OCI-LY1 (cell line): ENCODE data around the gene UGCG.
A peak's percentile ranks its signal among the peaks of the same experiment; 100 is the strongest.

Experiments used
- H2AFZ ChIP-seq: fragments of 200-600 bp; sonication (generic), shearing (Covaris generic); 2 replicates; pipeline ENCODE4 v1.6.0; 2014; ENCODE audit warnings: antibody characterized with exemption, mild to moderate bottlenecking, low read length
- H3F3A ChIP-seq: fragments of 200-600 bp; sonication (generic), shearing (Covaris generic); 2 replicates; pipeline ENCODE4 v1.6.0; 2014; ENCODE audit warnings: mild to moderate bottlenecking, antibody characterized with exemption, low read length, moderate library complexity; ENCODE audit not compliant: insufficient read depth
- H3K27ac ChIP-seq: fragments of 200-600 bp; sonication (generic); 2 replicates; pipeline ENCODE4 v1.5.1; 2014; ENCODE audit warnings: low read length, mixed run types, mild to moderate bottlenecking, low read depth; ENCODE audit not compliant: poor library complexity, severe bottlenecking
- H3K27me3 ChIP-seq: fragments of 200-600 bp; sonication (generic); 2 replicates; pipeline ENCODE4 v1.6.0; 2014; ENCODE audit warnings: antibody characterized with exemption, mild to moderate bottlenecking, low read length, moderate library complexity; ENCODE audit not compliant: insufficient read depth
- H3K36me3 ChIP-seq: fragments of 200-600 bp; sonication (generic); 2 replicates; pipeline ENCODE4 v1.6.1; 2014; ENCODE audit warnings: mild to moderate bottlenecking, antibody characterized with exemption, low read length, moderate library complexity, mixed read lengths; ENCODE audit not compliant: insufficient read depth
- H3K4me1 ChIP-seq: fragments of 200-600 bp; sonication (generic); 2 replicates; pipeline ENCODE4 v1.5.1; 2014; ENCODE audit warnings: mild to moderate bottlenecking, low read length, moderate library complexity; ENCODE audit not compliant: insufficient read depth, severe bottlenecking
- H3K4me2 ChIP-seq: fragments of 200-600 bp; sonication (generic), shearing (Covaris generic); 2 replicates; pipeline ENCODE4 v1.6.1; 2014; ENCODE audit warnings: low read length
- H3K4me3 ChIP-seq: fragments of 200-600 bp; sonication (generic); 2 replicates; pipeline ENCODE4 v1.5.1; 2014; ENCODE audit warnings: low read length, low read depth, mild to moderate bottlenecking, mixed read lengths; ENCODE audit not compliant: poor library complexity, severe bottlenecking
- H3K79me2 ChIP-seq: fragments of 200-600 bp; shearing (Covaris generic); 2 replicates; pipeline ENCODE4 v1.6.1; 2016; ENCODE audit warnings: mixed run types, low read length, mixed read lengths; ENCODE audit not compliant: insufficient read depth
- H3K9ac ChIP-seq: fragments of 200-600 bp; sonication (generic), shearing (Covaris generic); 2 replicates; pipeline ENCODE4 v1.6.1; 2014; ENCODE audit warnings: mild to moderate bottlenecking, low read length, mixed read lengths
- H3K9me2 ChIP-seq: fragments of 200-600 bp; sonication (generic), shearing (Covaris generic); 2 replicates; pipeline ENCODE4 v1.6.1; 2014; ENCODE audit warnings: low read depth, mild to moderate bottlenecking, low read length, mixed read lengths
- H3K9me3 ChIP-seq: fragments of 200-600 bp; shearing (Covaris generic); 2 replicates; pipeline ENCODE4 v1.6.1; 2014; ENCODE audit warnings: low read length, mixed read lengths
- H4K20me1 ChIP-seq: fragments of 200-600 bp; sonication (generic), shearing (Covaris generic); 2 replicates; pipeline ENCODE4 v1.6.0; 2016; ENCODE audit warnings: mild to moderate bottlenecking, low read length; ENCODE audit not compliant: insufficient read depth
- EZH2 ChIP-seq: fragments of 200-600 bp; sonication (generic), shearing (Covaris generic); IDR thresholded peaks from 2 replicates; pipeline ENCODE4 v1.8.0; 2017; ENCODE audit warnings: borderline replicate concordance, mixed run types, mild to moderate bottlenecking, antibody characterized with exemption, low read length, moderate library complexity, mixed read lengths
- TF ChIP-seq, protein P1 (sequence below): fragments of 200-600 bp; sonication (generic), shearing (Covaris generic); IDR thresholded peaks from 2 replicates; pipeline ENCODE4 v1.5.1; 2017; ENCODE audit warnings: mild to moderate bottlenecking, antibody characterized with exemption, low read length, moderate library complexity, mixed read lengths

UGCG gene

DNA sequence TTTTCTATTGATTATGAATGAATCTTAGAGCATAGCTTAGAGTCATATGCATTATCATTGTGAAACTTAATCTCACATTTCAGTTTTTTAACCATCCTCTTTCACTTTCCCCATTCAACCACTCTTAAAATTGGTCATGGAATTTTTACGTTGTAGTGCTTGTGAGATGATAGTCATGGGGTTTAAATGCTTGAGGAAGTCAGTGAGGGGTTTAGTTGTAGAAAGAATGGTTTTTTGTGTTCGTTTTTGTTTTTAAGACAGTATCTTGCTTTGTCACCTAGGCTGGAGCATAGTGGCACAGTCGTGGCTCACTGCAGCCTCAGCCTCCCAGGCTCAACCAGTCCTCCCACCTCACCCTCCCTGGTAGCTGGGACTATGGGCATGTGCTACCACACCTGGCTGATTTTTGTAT, 19.6 kb downstream of the UGCG start:
- TF ChIP-seq, protein P1, sequence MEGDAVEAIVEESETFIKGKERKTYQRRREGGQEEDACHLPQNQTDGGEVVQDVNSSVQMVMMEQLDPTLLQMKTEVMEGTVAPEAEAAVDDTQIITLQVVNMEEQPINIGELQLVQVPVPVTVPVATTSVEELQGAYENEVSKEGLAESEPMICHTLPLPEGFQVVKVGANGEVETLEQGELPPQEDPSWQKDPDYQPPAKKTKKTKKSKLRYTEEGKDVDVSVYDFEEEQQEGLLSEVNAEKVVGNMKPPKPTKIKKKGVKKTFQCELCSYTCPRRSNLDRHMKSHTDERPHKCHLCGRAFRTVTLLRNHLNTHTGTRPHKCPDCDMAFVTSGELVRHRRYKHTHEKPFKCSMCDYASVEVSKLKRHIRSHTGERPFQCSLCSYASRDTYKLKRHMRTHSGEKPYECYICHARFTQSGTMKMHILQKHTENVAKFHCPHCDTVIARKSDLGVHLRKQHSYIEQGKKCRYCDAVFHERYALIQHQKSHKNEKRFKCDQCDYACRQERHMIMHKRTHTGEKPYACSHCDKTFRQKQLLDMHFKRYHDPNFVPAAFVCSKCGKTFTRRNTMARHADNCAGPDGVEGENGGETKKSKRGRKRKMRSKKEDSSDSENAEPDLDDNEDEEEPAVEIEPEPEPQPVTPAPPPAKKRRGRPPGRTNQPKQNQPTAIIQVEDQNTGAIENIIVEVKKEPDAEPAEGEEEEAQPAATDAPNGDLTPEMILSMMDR: no peak
- no peak for TF ChIP-seq EZH2
- H3K79me2 ChIP-seq: peaks cover 64% of the 10 kb centered on the region
- H4K20me1 ChIP-seq: no peaks in the 10 kb centered on the region
- peaks cover 80% of the 10 kb centered on the region for H3K4me1 ChIP-seq
- no peaks in the 10 kb centered on the region for H3K9me2 ChIP-seq
- peaks cover 23% of the 10 kb centered on the region for H3K36me3 ChIP-seq
- no peaks in the 10 kb centered on the region for H3K9me3 ChIP-seq
- H2AFZ ChIP-seq: no peak overlapping the region
- peak overlapping the region; percentile 53 for H3K4me2 ChIP-seq
- peak overlapping the region; percentile 31; the same call in 1 of the 2 replicates for H3K9ac ChIP-seq
- H3K27ac ChIP-seq: peak overlapping the region; percentile 82
- no peaks in the 10 kb centered on the region for H3K27me3 ChIP-seq
- peak overlapping the region; percentile 31 for H3K4me3 ChIP-seq
- H3F3A ChIP-seq: no peaks in the 10 kb centered on the region

DNA sequence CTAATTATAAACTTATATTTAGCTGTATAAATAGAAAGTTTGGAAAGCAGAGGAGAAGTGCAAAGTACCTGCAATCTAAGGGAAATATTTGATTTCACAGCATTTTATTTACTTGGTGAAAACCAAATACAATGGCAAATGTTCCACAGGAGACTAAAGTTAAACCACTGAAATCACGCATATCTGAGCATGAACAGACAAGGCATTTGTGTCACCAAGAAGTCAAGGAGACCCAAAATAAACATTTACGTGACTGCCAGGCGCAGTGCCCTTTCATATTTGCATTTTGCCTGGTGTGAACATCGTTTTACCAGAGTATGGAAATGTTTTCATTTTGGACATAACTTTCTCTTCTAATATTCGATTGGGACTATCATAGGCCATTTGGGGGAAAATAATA, 20.6 kb downstream of the UGCG start:
- Histone ChIP-seq H3F3A (no peaks in the 10 kb centered on the region), H3K27ac (peak overlapping the region; percentile 82), H2AFZ (no peak overlapping the region), H3K4me1 (peaks cover 90% of the 10 kb centered on the region), H3K9ac (no peak overlapping the region), H3K4me2 (peak overlapping the region; percentile 53), H3K4me3 (no peak overlapping the region), H3K9me3 (no peaks in the 10 kb centered on the region), H3K27me3 (no peaks in the 10 kb centered on the region), H3K36me3 (peaks cover 25% of the 10 kb centered on the region), H4K20me1 (no peaks in the 10 kb centered on the region), H3K79me2 (peaks cover 57% of the 10 kb centered on the region), H3K9me2 (no peaks in the 10 kb centered on the region)
- TF ChIP-seq EZH2: no peak
- TF ChIP-seq, protein P1: no peak

DNA sequence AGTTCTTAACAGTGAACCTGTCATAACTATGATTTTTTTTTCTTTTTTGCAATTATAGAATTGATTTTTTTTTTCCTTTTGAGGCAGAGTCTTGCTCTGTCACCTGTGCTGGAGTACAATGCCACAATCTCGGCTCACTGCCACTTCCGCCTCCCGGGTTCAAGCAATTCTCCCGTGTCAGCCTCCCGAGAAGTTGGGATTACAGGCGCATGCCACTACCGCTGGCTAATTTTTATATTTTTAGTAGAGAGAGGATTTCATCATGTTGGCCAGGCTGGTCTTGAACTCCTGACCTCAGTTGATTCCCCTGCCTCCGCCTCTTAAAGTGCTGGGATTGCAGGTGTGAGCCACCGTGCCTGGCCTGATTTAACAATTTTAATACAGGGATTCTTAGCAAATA, 21.4 kb downstream of the UGCG start:
- Histone ChIP-seq H3K4me2 (no peak overlapping the region), H3K9me2 (no peaks in the 10 kb centered on the region), H3K79me2 (peaks cover 55% of the 10 kb centered on the region), H3K4me1 (peaks cover 92% of the 10 kb centered on the region), H3K4me3 (no peak overlapping the region), H3K9ac (no peak overlapping the region), H4K20me1 (no peaks in the 10 kb centered on the region), H3K36me3 (peaks cover 33% of the 10 kb centered on the region), H3F3A (no peaks in the 10 kb centered on the region), H2AFZ (no peak overlapping the region), H3K9me3 (no peaks in the 10 kb centered on the region), H3K27me3 (no peaks in the 10 kb centered on the region), H3K27ac (peak overlapping the region; percentile 82)
- TF ChIP-seq, protein P1: no peak
